ENCODE data around the gene CCM2.

The CCM2 gene

DNA sequence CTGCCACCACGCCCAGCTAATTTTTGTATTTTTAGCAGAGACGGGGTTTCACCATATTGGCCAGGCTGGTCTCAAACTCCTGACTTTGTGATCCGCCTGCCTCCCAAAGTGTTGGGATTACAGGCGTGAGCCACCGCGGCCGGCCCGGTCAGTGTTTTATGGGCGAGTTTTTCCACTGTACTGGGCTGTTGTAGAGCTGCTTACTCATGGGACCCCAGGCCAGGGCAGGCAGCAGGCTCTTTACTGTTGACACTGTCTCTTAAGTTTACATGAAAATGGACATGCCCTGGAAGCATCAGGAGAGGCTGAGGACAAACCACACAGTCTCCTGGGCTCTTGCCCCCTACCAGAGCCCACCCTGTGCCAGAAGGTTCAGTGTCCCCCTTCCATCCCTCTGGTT is 77.6 kb downstream of the CCM2 start:
- TF ChIP-seq EZH2phosphoT487 (IDR thresholded peaks at IDR 0.05; ENCODE audit: low read length) (no peak), EZH2 (optimal IDR thresholded peaks at IDR 0.05; ENCODE audit: low read depth, low read length) (no peak)
- TF ChIP-seq, protein P1, sequence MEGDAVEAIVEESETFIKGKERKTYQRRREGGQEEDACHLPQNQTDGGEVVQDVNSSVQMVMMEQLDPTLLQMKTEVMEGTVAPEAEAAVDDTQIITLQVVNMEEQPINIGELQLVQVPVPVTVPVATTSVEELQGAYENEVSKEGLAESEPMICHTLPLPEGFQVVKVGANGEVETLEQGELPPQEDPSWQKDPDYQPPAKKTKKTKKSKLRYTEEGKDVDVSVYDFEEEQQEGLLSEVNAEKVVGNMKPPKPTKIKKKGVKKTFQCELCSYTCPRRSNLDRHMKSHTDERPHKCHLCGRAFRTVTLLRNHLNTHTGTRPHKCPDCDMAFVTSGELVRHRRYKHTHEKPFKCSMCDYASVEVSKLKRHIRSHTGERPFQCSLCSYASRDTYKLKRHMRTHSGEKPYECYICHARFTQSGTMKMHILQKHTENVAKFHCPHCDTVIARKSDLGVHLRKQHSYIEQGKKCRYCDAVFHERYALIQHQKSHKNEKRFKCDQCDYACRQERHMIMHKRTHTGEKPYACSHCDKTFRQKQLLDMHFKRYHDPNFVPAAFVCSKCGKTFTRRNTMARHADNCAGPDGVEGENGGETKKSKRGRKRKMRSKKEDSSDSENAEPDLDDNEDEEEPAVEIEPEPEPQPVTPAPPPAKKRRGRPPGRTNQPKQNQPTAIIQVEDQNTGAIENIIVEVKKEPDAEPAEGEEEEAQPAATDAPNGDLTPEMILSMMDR (IDR thresholded peaks at IDR 0.05; ENCODE audit: low read length): no peak

DNA sequence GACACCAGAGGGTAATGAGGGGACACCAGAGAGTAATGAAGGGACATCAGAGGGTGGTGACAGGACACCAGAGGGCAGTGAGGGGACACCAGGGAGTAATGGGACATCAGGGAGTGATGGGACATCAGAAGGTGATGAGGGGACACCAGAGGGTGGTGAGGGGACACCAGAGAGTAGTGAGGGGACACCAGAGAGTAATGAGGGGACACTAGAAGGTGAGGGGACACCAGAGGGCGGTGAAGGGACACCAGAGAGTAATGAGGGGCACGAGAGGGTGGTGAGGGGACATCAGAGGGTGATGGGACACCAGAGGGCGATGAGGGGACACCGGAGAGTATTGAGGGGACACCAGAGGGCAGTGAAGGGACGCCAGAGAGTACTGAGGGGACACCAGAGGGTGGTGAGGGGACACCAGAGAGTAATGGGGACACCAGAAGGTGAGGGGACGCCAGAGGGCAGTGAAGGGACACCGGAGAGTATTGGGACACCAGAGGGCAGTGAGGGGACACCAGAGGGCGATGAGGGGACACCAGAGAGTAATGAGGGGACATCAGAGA is 78.2 kb downstream of the CCM2 start:
- Histone ChIP-seq H4K20me1 (ENCODE audit: insufficient read depth, low read length) (peaks cover under 1% of the 10 kb centered on the region; the same call in 1 of the 2 replicates), H3K9me3 (replicated peaks; ENCODE audit: insufficient read depth, low read length) (no peaks in the 10 kb centered on the region), H3K9ac (ENCODE audit: low read length) (no peak overlapping the region), H3K79me2 (ENCODE audit: low read length) (peaks cover 2% of the 10 kb centered on the region), H3K4me3 (ENCODE audit: low read length) (no peak overlapping the region), H2AFZ (ENCODE audit: low read length) (no peak overlapping the region), H3K4me1 (ENCODE audit: low read length) (no peaks in the 10 kb centered on the region), H3F3A (ENCODE audit: insufficient read depth, low read length) (0 out of 2 replicates have a peak, but pooled peaks cover 5% of the 10 kb centered on the region), H3K36me3 (replicated peaks; ENCODE audit: insufficient read depth, low read length) (peaks cover 5% of the 10 kb centered on the region; the same call in 1 of the 2 replicates), H3K9me2 (replicated peaks; ENCODE audit: insufficient read depth, low read length) (no peaks in the 10 kb centered on the region), H3K4me2 (ENCODE audit: low read depth, low read length) (no peak overlapping the region), H3K27ac (ENCODE audit: low read length) (no peak overlapping the region), H3K27me3 (replicated peaks; ENCODE audit: insufficient read depth, low read length) (no peaks in the 10 kb centered on the region)
- no peak for DNase-seq
- TF ChIP-seq EZH2 (optimal IDR thresholded peaks at IDR 0.05; ENCODE audit: low read depth, low read length) (no peak), EZH2phosphoT487 (IDR thresholded peaks at IDR 0.05; ENCODE audit: low read length) (no peak)
- TF ChIP-seq, protein P1 (IDR thresholded peaks at IDR 0.05; ENCODE audit: low read length): no peak

More for the DNA sequence above, 77.6 kb downstream of the CCM2 start:
- Histone ChIP-seq H3K4me3 (ENCODE audit: low read length) (no peak overlapping the region), H3K4me2 (ENCODE audit: low read depth, low read length) (no peak overlapping the region), H3K9me2 (replicated peaks; ENCODE audit: insufficient read depth, low read length) (no peaks in the 10 kb centered on the region), H3K9ac (ENCODE audit: low read length) (no peak overlapping the region), H3K36me3 (replicated peaks; ENCODE audit: insufficient read depth, low read length) (peaks cover 5% of the 10 kb centered on the region; the same call in 1 of the 2 replicates), H3K27ac (ENCODE audit: low read length) (no peak overlapping the region), H3F3A (ENCODE audit: insufficient read depth, low read length) (0 out of 2 replicates have a peak, but pooled peaks cover 5% of the 10 kb centered on the region), H3K27me3 (replicated peaks; ENCODE audit: insufficient read depth, low read length) (no peaks in the 10 kb centered on the region), H4K20me1 (ENCODE audit: insufficient read depth, low read length) (peaks cover 3% of the 10 kb centered on the region; the same call in 1 of the 2 replicates), H3K79me2 (ENCODE audit: low read length) (peaks cover 9% of the 10 kb centered on the region), H3K4me1 (ENCODE audit: low read length) (no peaks in the 10 kb centered on the region), H3K9me3 (replicated peaks; ENCODE audit: insufficient read depth, low read length) (no peaks in the 10 kb centered on the region), H2AFZ (ENCODE audit: low read length) (no peak overlapping the region)
- no peak for DNase-seq

DNA sequence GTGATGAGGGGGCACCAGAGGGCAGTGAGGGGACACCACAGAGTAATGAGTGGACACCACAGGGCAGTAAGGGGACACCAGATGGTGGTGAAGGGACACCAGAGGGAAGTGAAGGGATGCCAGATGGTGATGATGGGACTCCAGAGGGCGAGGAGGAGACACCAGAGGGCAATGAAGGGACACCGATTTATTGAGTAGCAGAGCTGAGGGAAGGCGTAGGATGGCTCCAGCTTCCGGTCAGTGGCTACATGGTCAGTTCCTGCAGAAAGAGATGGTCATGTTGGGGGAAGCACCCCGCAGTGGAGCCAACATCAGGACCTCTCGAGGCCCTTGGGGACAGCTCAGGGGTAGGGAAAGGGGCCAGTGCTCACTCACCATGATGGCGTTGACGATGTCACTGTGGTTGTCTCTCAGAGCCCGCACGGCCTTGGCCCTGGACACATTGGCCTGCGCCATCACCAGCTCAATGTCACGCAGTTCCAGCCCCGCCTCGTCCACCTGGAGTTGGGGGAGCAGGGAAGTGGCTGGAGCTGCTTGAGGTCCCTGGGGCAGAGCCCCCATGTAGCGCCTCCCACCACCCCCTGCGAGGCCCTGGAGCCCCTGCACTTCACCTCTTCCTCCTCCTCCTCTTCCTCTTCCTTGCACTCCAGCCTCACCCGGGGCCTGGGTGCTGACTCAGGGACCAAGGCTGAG is 80.4 kb downstream of the CCM2 start:
- Histone ChIP-seq H3F3A (ENCODE audit: insufficient read depth, low read length) (0 out of 2 replicates have a peak, but pooled peaks cover 5% of the 10 kb centered on the region), H3K9ac (ENCODE audit: low read length) (no peak overlapping the region), H3K9me2 (replicated peaks; ENCODE audit: insufficient read depth, low read length) (no peaks in the 10 kb centered on the region), H3K36me3 (replicated peaks; ENCODE audit: insufficient read depth, low read length) (peaks cover 5% of the 10 kb centered on the region; the same call in 1 of the 2 replicates), H3K27me3 (replicated peaks; ENCODE audit: insufficient read depth, low read length) (no peaks in the 10 kb centered on the region), H3K27ac (ENCODE audit: low read length) (no peak overlapping the region), H3K4me1 (ENCODE audit: low read length) (no peaks in the 10 kb centered on the region), H4K20me1 (ENCODE audit: insufficient read depth, low read length) (no peaks in the 10 kb centered on the region), H3K4me2 (ENCODE audit: low read depth, low read length) (no peak overlapping the region), H2AFZ (ENCODE audit: low read length) (no peak overlapping the region), H3K79me2 (ENCODE audit: low read length) (no peaks in the 10 kb centered on the region), H3K9me3 (replicated peaks; ENCODE audit: insufficient read depth, low read length) (no peaks in the 10 kb centered on the region), H3K4me3 (ENCODE audit: low read length) (no peak overlapping the region)
- no peak for TF ChIP-seq EZH2phosphoT487 (IDR thresholded peaks at IDR 0.05; ENCODE audit: low read length)
- DNase-seq: no peak
